Liver (tissue), 9 donors: Measurements from ENCODE around the gene IFIT1. TPM values are rescaled to one million over a fixed set of nuclear protein-coding genes. Genes with fewer than 3 reads are reported as not detected.

Source experiments
- DNase-seq: peaks from one replicate; pipeline ENCODE4 v3.0.0-alpha.2; 2017; ENCODE audit warnings: low spot score
- H3K27ac ChIP-seq, 2 donors: one replicate each; pipeline ENCODE4 v1.7.0; 2013; ENCODE audit warnings: inconsistent platforms in 2 of 2, low read length in 2 of 2, control low read depth in 1 of 2, low read depth in 1 of 2, mild to moderate bottlenecking in 1 of 2
- H3K27me3 ChIP-seq, 4 donors: one replicate each; pipeline versions ENCODE4 v1.6.1 to v1.7.0; 2013; ENCODE audit warnings: low read length in 3 of 4, inconsistent platforms in 1 of 4, mild to moderate bottlenecking in 1 of 4, moderate library complexity in 1 of 4; ENCODE audit not compliant: control insufficient read depth in 4 of 4, insufficient read depth in 4 of 4
- H3K36me3 ChIP-seq, 4 donors: one replicate each; pipeline versions ENCODE4 v1.6.1 to v1.7.0; 2013; ENCODE audit warnings: low read length in 3 of 4, mild to moderate bottlenecking in 3 of 4, low read depth in 1 of 4, moderate library complexity in 1 of 4; ENCODE audit not compliant: control insufficient read depth in 4 of 4, insufficient read depth in 3 of 4
- H3K4me1 ChIP-seq, 4 donors: one replicate each; pipeline versions ENCODE4 v1.6.1 to v1.7.0; 2013; ENCODE audit warnings: low read length in 3 of 4, mild to moderate bottlenecking in 3 of 4, moderate library complexity in 1 of 4; ENCODE audit not compliant: control insufficient read depth in 4 of 4, insufficient read depth in 4 of 4
- H3K4me3 ChIP-seq, 3 donors: one replicate each; pipeline versions ENCODE4 v1.6.1 to v1.7.0; 2013; ENCODE audit warnings: low read length in 3 of 3, control low read depth in 1 of 3, low read depth in 1 of 3, mild to moderate bottlenecking in 1 of 3
- H3K9ac ChIP-seq, 2 donors: one replicate each; pipeline ENCODE4 v1.7.0; 2013; ENCODE audit warnings: low read length in 2 of 2, mild to moderate bottlenecking in 2 of 2, moderate library complexity in 2 of 2, control low read depth in 1 of 2, low read depth in 1 of 2
- H3K9me3 ChIP-seq, 4 donors: one replicate each; pipeline versions ENCODE4 v1.6.1 to v1.7.0; 2013; ENCODE audit warnings: low read length in 3 of 4; ENCODE audit not compliant: control insufficient read depth in 4 of 4
- ATF3 ChIP-seq: IDR thresholded peaks from 2 replicates; pipeline ENCODE4 v1.6.1; 2016; ENCODE audit warnings: antibody characterized with exemption
- CTCF ChIP-seq: fragments of 150-350 bp; IDR thresholded peaks from 2 replicates; pipeline ENCODE4 v1.5.1; 2017; ENCODE audit warnings: improper control_type of control experiment, low read depth, low read length; ENCODE audit not compliant: missing input control
- EGR1 ChIP-seq, 2 donors: IDR thresholded peaks; 2 replicates each; pipeline ENCODE4 v1.6.1; 2016 to 2018; ENCODE audit warnings: antibody characterized with exemption in 2 of 2, low read depth in 2 of 2
- HNF4G ChIP-seq: IDR thresholded peaks from 2 replicates; pipeline ENCODE4 v1.6.1; 2016; ENCODE audit warnings: antibody characterized with exemption
- MAX ChIP-seq: IDR thresholded peaks from 2 replicates; pipeline ENCODE4 v1.6.1; 2016; ENCODE audit warnings: antibody characterized with exemption
- RAD21 ChIP-seq, 2 donors: IDR thresholded peaks; 2 replicates each; pipeline ENCODE4 v1.6.1; 2016; ENCODE audit warnings: antibody characterized with exemption in 2 of 2, mild to moderate bottlenecking in 2 of 2
- SP1 ChIP-seq: IDR thresholded peaks from 2 replicates; pipeline ENCODE4 v1.6.1; 2018; ENCODE audit warnings: antibody characterized with exemption, mild to moderate bottlenecking
- TAF1 ChIP-seq: conservative IDR thresholded peaks from 2 replicates; pipeline ENCODE4 v1.6.1; 2016; ENCODE audit warnings: antibody characterized with exemption, mild to moderate bottlenecking
- YY1 ChIP-seq: IDR thresholded peaks from 2 replicates; pipeline ENCODE4 v1.6.1; 2016; ENCODE audit warnings: antibody characterized with exemption, mild to moderate bottlenecking
- WGBS: extraction: QIAGEN DNeasy Blood & Tissue Kit; methylation state at CpG from one replicate; pipeline ENCODE4 v1.1.7; 2013; 5-methylcytosine and 5-hydroxymethylcytosine counted together
- polyA plus RNA-seq, 2 donors: library from polyadenylated mRNA; stranded (reverse) in 1 of 2; unstranded in 1 of 2; fragments of 200-250 nt in 1 of 2; fragments of >200 nt in 1 of 2; fragmentation: Nextera tagmentation in 1 of 2; extraction: Ambion mirVana in 1 of 2; gene quantifications; one replicate each; pipeline versions ENCODE4 v1.2.1 to v1.2.3, GENCODE V29; 2013 to 2015
- total RNA-seq, 2 donors: library from RNA; depleted of rRNA; stranded (reverse); fragments of >200 nt; gene quantifications; one replicate each; pipeline ENCODE4 v1.2.3, GENCODE V29; 2014
- donor health status: healthy.
- donor health status: healthy.
- donor health status: healthy.
- donor health status: healthy.
- donor health status: healthy.

Gene IFIT1
- total and polyA plus RNA-seq, 4 donors = 8.1 to 17.5 (median 11.6) TPM

- TF ChIP-seq CTCF (no peak), HNF4G (no peak)
Measured at GRCh38 chr10:89384474-89385340, 7.7 kb upstream of the IFIT1 start (continued).

GRCh38 chr10:89388806-89389205 lies 3.6 kb upstream of the IFIT1 start:
- Histone ChIP-seq H3K27me3 (no peaks in the 10 kb centered on the region), H3K9ac (no peak overlapping the region), H3K9me3 (no peaks in the 10 kb centered on the region), H3K4me3 (no peak overlapping the region), H3K36me3 (no peaks in the 10 kb centered on the region), H3K27ac (no peak overlapping the region), H3K4me1 (peaks cover 2 to 24% (median 10%) of the 10 kb centered on the region in 4 donors)
- WGBS = 84% methylated on average over 2 of the region's 2 CpGs
- no peak for DNase-seq
- TF ChIP-seq YY1 (no peak), HNF4G (no peak), ATF3 (no peak), SP1 (no peak), MAX (no peak), TAF1 (no peak)

GRCh38 chr10:89389254-89389653 lies 3.2 kb upstream of the IFIT1 start:
- no peak for DNase-seq
- H3K27me3 ChIP-seq = no peaks in the 10 kb centered on the region
- H3K4me3 ChIP-seq = no peak overlapping the region
- TF ChIP-seq RAD21 (IDR thresholded peaks at IDR 0.05) (peak; percentile 87 to 89), CTCF (peak; percentile 38), EGR1 (IDR thresholded peaks at IDR 0.05; ENCODE audit: low read depth in 2 of 2) (no peak)
- H3K27ac ChIP-seq = no peak overlapping the region
- no peaks in the 10 kb centered on the region for H3K36me3 ChIP-seq
- H3K9ac ChIP-seq = no peak overlapping the region
- WGBS = 83% methylated on average over 1 of the region's 1 CpG
- H3K4me1 ChIP-seq = peaks cover 3 to 28% (median 14%) of the 10 kb centered on the region in 4 donors
- no peaks in the 10 kb centered on the region for H3K9me3 ChIP-seq
